Testis (tissue), 3 donors: ENCODE data around the gene DELE1. TPM values are rescaled to one million over a fixed set of nuclear protein-coding genes. Genes with fewer than 3 reads are reported as not detected.
A peak's percentile ranks its signal among the peaks of the same experiment; 100 is the strongest.

Source experiments
- DNase-seq: peaks from one replicate; pipeline ENCODE4 v3.0.0-alpha.2; 2019
- H3K27ac ChIP-seq, 2 donors: fragments of 200-600 bp; sonication (generic); one replicate each; pipeline ENCODE4 v1.5.1; 2019
- H3K27me3 ChIP-seq: fragments of 200-600 bp; sonication (generic); one replicate; pipeline ENCODE4 v1.5.1; 2019
- H3K36me3 ChIP-seq: fragments of 200-600 bp; sonication (generic); one replicate; pipeline ENCODE4 v1.5.1; 2017; ENCODE audit warnings: low read depth; ENCODE audit errors: missing control alignments
- H3K4me1 ChIP-seq: fragments of 200-600 bp; sonication (generic); one replicate; pipeline ENCODE4 v1.5.1; 2019
- H3K4me3 ChIP-seq, 2 donors: fragments of 200-600 bp; sonication (generic); one replicate each; pipeline ENCODE4 v1.5.1; 2017 to 2019
- H3K9me3 ChIP-seq: fragments of 200-600 bp; sonication (generic); one replicate; pipeline ENCODE4 v1.5.1; 2017
- POLR2A ChIP-seq: fragments of 450-650 bp; IDR thresholded peaks from one replicate; pipeline ENCODE4 v1.6.1; 2017; ENCODE audit warnings: antibody characterized with exemption, mild to moderate bottlenecking, moderate library complexity
- WGBS, 2 donors: methylation state at CpG; one replicate each; pipeline ENCODE4 v1.1.5; 2018; 5-methylcytosine and 5-hydroxymethylcytosine counted together
- intact Hi-C: fragments of 100-400 bp; cut with DNase I; formaldehyde crosslinking; loops from one replicate; pipeline ENCODE4 v1.15.1; 2023; ENCODE audit warnings: low total_unique reads
- polyA plus RNA-seq: library from polyadenylated mRNA; stranded (reverse); fragments of 350-450 nt; fragmentation: Illumina TruSeq; extraction: RNeasy Lipid Tissue Mini Kit (QIAGEN cat#74804); gene quantifications from one replicate; pipeline ENCODE4 v1.2.3, GENCODE V29; 2014; ENCODE audit warnings: low read depth, low replicate concordance; ENCODE audit not compliant: insufficient read depth
- total RNA-seq, 2 donors: library from RNA; depleted of rRNA; stranded (reverse); fragments of >200 nt; gene quantifications; one replicate each; pipeline ENCODE4 v1.2.3, GENCODE V29; 2016
- TF ChIP-seq, protein P1 (sequence below), 3 experiments: fragments of 450-650 bp in 2 of 3; fragments of 200-600 bp in 1 of 3; sonication (generic) in 1 of 3; IDR thresholded peaks; one replicate each; pipeline ENCODE4 v1.5.1; 2016 to 2019; ENCODE audit warnings: antibody characterized with exemption in 3 of 3, mild to moderate bottlenecking in 2 of 3, moderate library complexity in 1 of 3

Gene DELE1
- total and polyA plus RNA-seq, 3 donors from 2014 or later, result 51.2 to 75.8 (median 69.9) TPM

DNA sequence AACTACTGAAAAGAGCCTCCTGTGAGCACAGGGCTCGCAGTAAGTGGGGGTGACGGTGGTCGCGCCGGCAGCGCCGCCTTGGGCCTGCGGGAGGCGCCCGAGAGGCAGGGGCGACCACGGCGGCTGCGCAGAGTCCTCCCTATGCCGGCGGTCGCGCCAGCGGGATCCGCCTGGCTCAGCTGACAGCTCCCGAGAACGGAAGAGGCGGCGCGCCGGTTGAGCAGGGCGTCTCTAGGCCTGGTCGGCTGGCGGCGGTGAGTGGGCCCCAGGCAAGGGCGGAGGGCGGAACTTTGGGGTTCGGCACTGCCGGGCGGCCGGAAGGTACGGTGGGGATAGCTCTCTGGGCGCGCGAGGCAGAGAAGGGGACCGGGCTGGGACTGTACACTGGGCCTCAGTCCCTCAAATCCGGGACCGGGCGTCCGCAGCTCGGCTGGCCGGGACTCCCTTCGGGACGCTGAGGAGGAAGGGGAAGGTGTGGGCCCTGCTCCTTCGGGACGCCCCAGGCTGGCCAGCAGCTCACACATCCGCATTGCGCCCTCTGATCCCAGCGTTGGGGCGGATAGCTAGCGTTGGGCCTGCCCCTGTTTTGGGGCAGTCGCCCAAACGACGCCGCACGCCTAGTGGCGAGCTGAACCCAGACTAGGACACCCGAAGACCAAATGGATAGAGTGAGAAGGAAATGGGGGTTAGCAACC lies 45.4 kb downstream of the DELE1 start, which contains the start of gene RNF14:
Gene RNF14, plus strand, starts transcription at position 192 of the 695 bp plus-strand sequence. CDS start 4,484 bp downstream, outside the sequence.
- H3K4me1 ChIP-seq, result peaks cover 19% of the 10 kb centered on the region
- H3K27ac ChIP-seq, result peak within 1 kb of the TSS; percentile 98
- intact Hi-C loops, result no loop called here
- TF ChIP-seq POLR2A, result peak; percentile 87
- TF ChIP-seq, protein P1, sequence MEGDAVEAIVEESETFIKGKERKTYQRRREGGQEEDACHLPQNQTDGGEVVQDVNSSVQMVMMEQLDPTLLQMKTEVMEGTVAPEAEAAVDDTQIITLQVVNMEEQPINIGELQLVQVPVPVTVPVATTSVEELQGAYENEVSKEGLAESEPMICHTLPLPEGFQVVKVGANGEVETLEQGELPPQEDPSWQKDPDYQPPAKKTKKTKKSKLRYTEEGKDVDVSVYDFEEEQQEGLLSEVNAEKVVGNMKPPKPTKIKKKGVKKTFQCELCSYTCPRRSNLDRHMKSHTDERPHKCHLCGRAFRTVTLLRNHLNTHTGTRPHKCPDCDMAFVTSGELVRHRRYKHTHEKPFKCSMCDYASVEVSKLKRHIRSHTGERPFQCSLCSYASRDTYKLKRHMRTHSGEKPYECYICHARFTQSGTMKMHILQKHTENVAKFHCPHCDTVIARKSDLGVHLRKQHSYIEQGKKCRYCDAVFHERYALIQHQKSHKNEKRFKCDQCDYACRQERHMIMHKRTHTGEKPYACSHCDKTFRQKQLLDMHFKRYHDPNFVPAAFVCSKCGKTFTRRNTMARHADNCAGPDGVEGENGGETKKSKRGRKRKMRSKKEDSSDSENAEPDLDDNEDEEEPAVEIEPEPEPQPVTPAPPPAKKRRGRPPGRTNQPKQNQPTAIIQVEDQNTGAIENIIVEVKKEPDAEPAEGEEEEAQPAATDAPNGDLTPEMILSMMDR (IDR thresholded peaks at IDR 0.05), result peak; percentile 92 to 98 (median 97)
- DNase-seq, result peak; percentile 94
- H3K27me3 ChIP-seq, result no peaks in the 10 kb centered on the region
- no peaks in the 10 kb centered on the region for H3K9me3 ChIP-seq
- 0% methylated on average over 31 to 63 of the region's 63 CpGs for WGBS, 2 donors
- H3K4me3 ChIP-seq, result peak within 1 kb of the TSS; percentile 83 to 98
- no peaks in the 10 kb centered on the region for H3K36me3 ChIP-seq

DNA sequence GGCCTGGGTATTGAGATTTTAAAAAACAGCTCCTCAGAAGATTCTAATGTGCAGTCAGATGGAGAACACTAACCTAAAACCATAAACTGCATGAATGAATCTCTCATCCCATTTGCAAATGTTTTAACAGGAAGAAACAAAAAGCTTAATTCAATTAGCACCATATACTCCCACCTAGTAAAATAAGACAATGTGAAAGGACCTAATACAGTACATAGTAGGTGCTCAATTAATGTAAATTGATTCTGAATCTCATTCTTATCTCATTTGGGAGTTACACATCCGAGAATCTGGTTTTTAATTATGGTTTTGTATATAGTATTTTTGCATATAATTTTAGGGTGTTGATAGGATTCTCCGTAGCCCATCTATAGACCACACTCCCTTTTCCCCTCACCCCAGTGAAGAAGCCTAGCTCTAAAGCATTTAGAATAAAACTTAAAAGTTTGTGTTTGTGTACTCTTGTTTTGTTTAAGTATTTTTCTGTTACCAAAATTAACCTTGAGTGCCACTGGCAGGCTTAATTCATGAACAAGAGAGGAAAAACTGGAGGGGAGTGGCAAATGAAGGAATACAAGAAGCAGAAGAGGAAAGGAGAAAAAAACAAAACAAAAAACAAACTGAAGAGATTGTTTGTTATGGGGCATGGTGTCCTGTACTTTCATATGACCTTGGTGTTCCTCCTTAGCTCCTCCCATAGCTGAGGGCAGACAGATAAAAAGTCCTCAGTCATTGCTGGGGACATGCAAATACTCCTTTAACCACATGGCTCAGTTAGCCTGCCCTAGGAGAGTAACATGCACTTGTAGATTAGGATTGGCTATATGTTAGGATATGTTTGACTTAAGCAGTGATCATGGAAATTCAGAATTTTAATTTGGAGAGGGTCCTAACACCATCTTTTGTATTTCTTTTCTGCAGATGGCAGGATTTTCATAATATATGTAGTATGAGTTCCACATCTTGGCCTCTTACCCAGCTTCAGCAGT lies 46.4 kb downstream of the DELE1 start:
- no peak for TF ChIP-seq POLR2A
- TF ChIP-seq, protein P1 (IDR thresholded peaks at IDR 0.05), result no peak
- Histone ChIP-seq H3K4me1 (peaks cover 19% of the 10 kb centered on the region), H3K27me3 (no peaks in the 10 kb centered on the region), H3K9me3 (no peaks in the 10 kb centered on the region), H3K27ac (peak overlapping the region; percentile 98), H3K4me3 (peak overlapping the region; percentile 83 to 98), H3K36me3 (no peaks in the 10 kb centered on the region)
- WGBS, 2 donors, result 34 to 45% methylated on average over 2 of the region's 2 CpGs
- intact Hi-C loops, result no loop called here
- peak; percentile 56 for DNase-seq

DNA sequence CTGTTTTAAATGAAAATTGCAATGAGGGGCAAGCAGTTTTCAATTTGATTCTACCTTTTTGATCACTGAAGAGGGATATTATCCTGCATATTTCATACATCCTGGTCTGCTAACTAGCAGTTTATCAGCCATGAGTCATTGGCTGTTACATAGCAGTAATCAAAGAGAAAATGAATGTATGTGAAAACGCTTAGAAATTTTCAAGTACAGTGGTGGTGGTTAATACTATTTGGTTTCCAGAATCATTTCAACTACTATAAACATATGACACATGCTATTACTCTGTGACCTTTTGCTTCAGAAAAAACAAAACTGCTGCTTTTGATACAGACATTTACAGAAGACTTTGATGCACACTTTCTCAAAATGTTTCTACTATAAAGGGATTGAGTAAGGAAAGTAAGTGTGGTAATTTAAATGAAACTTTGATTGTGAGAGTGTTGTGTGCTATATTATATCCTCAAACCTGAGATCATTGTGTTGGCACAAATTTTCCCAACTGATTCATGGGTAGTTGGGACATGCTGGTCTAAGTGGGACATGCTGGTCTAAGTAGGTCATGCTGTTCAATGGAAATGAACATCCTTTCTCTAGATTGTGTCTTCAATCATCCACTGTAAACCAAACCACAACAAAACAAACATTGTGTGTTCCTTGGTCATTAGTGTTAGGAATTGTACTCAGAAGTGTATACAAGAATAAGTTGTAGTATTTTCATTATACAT lies 50.4 kb downstream of the DELE1 start:
- DNase-seq, result no peak
- Histone ChIP-seq H3K9me3 (no peaks in the 10 kb centered on the region), H3K27me3 (no peaks in the 10 kb centered on the region), H3K4me3 (no peak overlapping the region), H3K36me3 (no peaks in the 10 kb centered on the region), H3K27ac (no peak overlapping the region), H3K4me1 (peaks cover 25% of the 10 kb centered on the region)
- no peak for TF ChIP-seq POLR2A
- TF ChIP-seq, protein P1 (IDR thresholded peaks at IDR 0.05), result no peak
- intact Hi-C loops, result no loop called here
- WGBS, 2 donors, result 89 to 93% methylated on average over 1 of the region's 1 CpG

DNA sequence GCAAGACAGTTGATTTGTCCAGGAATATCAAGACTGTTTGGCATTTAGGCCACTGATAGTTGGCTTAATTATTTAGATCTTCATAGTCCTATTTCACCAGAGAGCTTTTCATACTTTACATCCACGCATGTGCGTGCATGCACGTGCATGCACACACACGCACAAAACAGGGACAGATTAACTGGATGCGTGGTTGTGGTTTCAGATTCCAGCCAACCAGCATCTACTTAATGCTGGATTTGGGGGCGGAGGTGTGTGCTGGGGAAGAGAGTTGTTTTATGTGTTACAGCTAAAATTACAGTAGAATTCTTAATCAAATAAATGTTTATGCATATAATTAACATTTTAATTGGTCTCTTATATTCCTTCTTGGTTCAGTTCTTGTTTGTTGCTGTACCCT lies 52.5 kb downstream of the DELE1 start:
- no peak for DNase-seq
- Histone ChIP-seq H3K36me3 (no peaks in the 10 kb centered on the region), H3K27me3 (no peaks in the 10 kb centered on the region), H3K9me3 (no peaks in the 10 kb centered on the region), H3K4me3 (no peak overlapping the region), H3K4me1 (peaks cover 8% of the 10 kb centered on the region), H3K27ac (no peak overlapping the region)
- no peak for TF ChIP-seq POLR2A
- TF ChIP-seq, protein P1 (IDR thresholded peaks at IDR 0.05), result no peak
- WGBS, 2 donors, result 91 to 96% methylated on average over 6 of the region's 6 CpGs
- intact Hi-C loops, result no loop called here
